Smooth muscle cell (in vitro differentiated cells): ENCODE data around the gene CSNK1D. TPM values are rescaled to one million over a fixed set of nuclear protein-coding genes. Genes with fewer than 3 reads are reported as not detected.

Experiments
- DNase-seq: peaks from one replicate; lab custom pipeline; 2025; ENCODE audit not compliant: unreplicated experiment; lab: John Stamatoyannopoulos, UW
- H2AFZ ChIP-seq: fragments of 200-600 bp; sonication (generic); 2 replicates; pipeline ENCODE4 v1.6.0; 2016; ENCODE audit warnings: antibody characterized with exemption, low read depth, mild to moderate bottlenecking
- H3F3A ChIP-seq: fragments of 200-600 bp; sonication (generic); 2 replicates; pipeline ENCODE4 v1.6.0; 2017; ENCODE audit warnings: antibody characterized with exemption, low read depth
- H3K27ac ChIP-seq: fragments of 200-600 bp; sonication (generic); 2 replicates; pipeline ENCODE4 v1.5.1; 2016; ENCODE audit warnings: low read depth, mild to moderate bottlenecking
- H3K27me3 ChIP-seq: fragments of 200-600 bp; sonication (generic); 2 replicates; pipeline ENCODE4 v1.6.1; 2016; ENCODE audit warnings: low read depth, mild to moderate bottlenecking
- H3K36me3 ChIP-seq: fragments of 200-600 bp; sonication (generic); 2 replicates; pipeline ENCODE4 v1.5.1; 2016; ENCODE audit warnings: low read depth
- H3K4me1 ChIP-seq: fragments of 200-600 bp; sonication (generic); 2 replicates; pipeline ENCODE4 v1.5.1; 2016; ENCODE audit warnings: low read depth
- H3K4me2 ChIP-seq: fragments of 200-600 bp; sonication (generic); 2 replicates; pipeline ENCODE4 v1.6.0; 2016; ENCODE audit warnings: mild to moderate bottlenecking
- H3K4me3 ChIP-seq: fragments of 200-600 bp; sonication (generic); 2 replicates; pipeline ENCODE4 v1.5.1; 2016; ENCODE audit warnings: mild to moderate bottlenecking
- H3K79me2 ChIP-seq: fragments of 200-600 bp; sonication (generic); 2 replicates; pipeline ENCODE4 v1.6.0; 2016; ENCODE audit warnings: low read depth, mild to moderate bottlenecking
- H3K9ac ChIP-seq: fragments of 200-600 bp; sonication (generic); 2 replicates; pipeline ENCODE4 v1.6.0; 2016; ENCODE audit warnings: low read depth
- H3K9me3 ChIP-seq: fragments of 200-600 bp; sonication (generic); replicated peaks from 2 replicates; pipeline ENCODE4 v1.5.1; 2016; ENCODE audit warnings: low read depth
- H4K20me1 ChIP-seq: fragments of 200-600 bp; sonication (generic); 2 replicates; pipeline ENCODE4 v1.6.0; 2016; ENCODE audit warnings: low read depth
- CTCF ChIP-seq: fragments of 200-600 bp; sonication (generic); IDR thresholded peaks from 2 replicates; pipeline ENCODE4 v1.5.1; 2017; ENCODE audit warnings: borderline replicate concordance, mild to moderate bottlenecking, antibody characterized with exemption; ENCODE audit not compliant: insufficient read depth, poor library complexity, severe bottlenecking
- WGBS: methylation state at CpG from one replicate; pipeline ENCODE4 v1.1.7; 2016; ENCODE audit warnings: low lambda C conversion rate; 5-methylcytosine and 5-hydroxymethylcytosine counted together
- polyA plus RNA-seq: library from polyadenylated mRNA; unstranded; fragments of >200 nt; fragmentation: Nextera tagmentation; extraction: Ambion mirVana; gene quantifications from 2 replicates; pipeline ENCODE4 v1.2.1, GENCODE V29; 2016
- total RNA-seq: library from RNA; depleted of rRNA; stranded (reverse); fragments of >200 nt; gene quantifications from 2 replicates; pipeline ENCODE4 v1.2.3, GENCODE V29; 2014

The CSNK1D gene
- total and polyA plus RNA-seq, 2 experiments from 2014 or later = 51.6 to 135 TPM

GRCh38 chr17:82272495-82273326 is 789 bp downstream of the CSNK1D start:
- H3K9ac ChIP-seq = peak overlapping the region; percentile 99
- peak overlapping the region; percentile 89 for H3K4me3 ChIP-seq
- H3K79me2 ChIP-seq = peaks cover 57% of the 10 kb centered on the region
- H3K4me1 ChIP-seq = peaks cover 13% of the 10 kb centered on the region
- no peak for TF ChIP-seq CTCF
- H3F3A ChIP-seq = peaks cover 9% of the 10 kb centered on the region
- 2% methylated on average over 25 of the region's 57 CpGs for WGBS
- H3K27ac ChIP-seq = peak overlapping the region; percentile 99
- peak overlapping the region; percentile 94 for H2AFZ ChIP-seq
- H3K27me3 ChIP-seq = no peaks in the 10 kb centered on the region
- H3K4me2 ChIP-seq = peak overlapping the region; percentile 99
- no peak for DNase-seq
- peaks cover 50% of the 10 kb centered on the region for H4K20me1 ChIP-seq
- no peaks in the 10 kb centered on the region for H3K9me3 ChIP-seq
- no peaks in the 10 kb centered on the region for H3K36me3 ChIP-seq

GRCh38 chr17:82271401-82271800 is 2.1 kb downstream of the CSNK1D start:
- peaks cover 63% of the 10 kb centered on the region for H4K20me1 ChIP-seq
- H3K79me2 ChIP-seq = peaks cover 69% of the 10 kb centered on the region
- H3K4me3 ChIP-seq = no peak overlapping the region
- 99% methylated on average over 6 of the region's 6 CpGs for WGBS
- no peak for DNase-seq
- no peak overlapping the region for H3K9ac ChIP-seq
- H3K9me3 ChIP-seq = no peaks in the 10 kb centered on the region
- H3K4me2 ChIP-seq = peak overlapping the region; percentile 99
- no peak for TF ChIP-seq CTCF
- peak overlapping the region; percentile 5 for H3K27ac ChIP-seq
- no peak overlapping the region for H2AFZ ChIP-seq
- no peaks in the 10 kb centered on the region for H3K27me3 ChIP-seq
- H3F3A ChIP-seq = peaks cover 11% of the 10 kb centered on the region
- H3K4me1 ChIP-seq = peaks cover 13% of the 10 kb centered on the region
- no peaks in the 10 kb centered on the region for H3K36me3 ChIP-seq

GRCh38 chr17:82270651-82271050 is 2.8 kb downstream of the CSNK1D start:
- no peak for TF ChIP-seq CTCF
- Histone ChIP-seq H3K79me2 (peaks cover 77% of the 10 kb centered on the region), H3K4me2 (no peak overlapping the region), H3K9me3 (no peaks in the 10 kb centered on the region), H3K27me3 (no peaks in the 10 kb centered on the region), H3K36me3 (no peaks in the 10 kb centered on the region), H4K20me1 (peaks cover 70% of the 10 kb centered on the region), H3F3A (peaks cover 14% of the 10 kb centered on the region), H3K4me1 (peaks cover 13% of the 10 kb centered on the region), H3K4me3 (no peak overlapping the region), H3K27ac (peak overlapping the region; percentile 5), H2AFZ (no peak overlapping the region), H3K9ac (no peak overlapping the region)
- no peak for DNase-seq
- 95% methylated on average over 12 of the region's 12 CpGs for WGBS
